HK-2 (cell line): ENCODE data around the gene IQGAP2.
"Not testable (repeated sequence)": the region's sequence is repeated elsewhere in the genome, so short reads cannot be mapped to it uniquely, and the experiment has no call there.

Source experiments
- DNase-seq: peaks from one replicate; pipeline ENCODE4 v3.0.0-alpha.2; 2018; ENCODE audit not compliant: unreplicated experiment

Gene IQGAP2

DNA sequence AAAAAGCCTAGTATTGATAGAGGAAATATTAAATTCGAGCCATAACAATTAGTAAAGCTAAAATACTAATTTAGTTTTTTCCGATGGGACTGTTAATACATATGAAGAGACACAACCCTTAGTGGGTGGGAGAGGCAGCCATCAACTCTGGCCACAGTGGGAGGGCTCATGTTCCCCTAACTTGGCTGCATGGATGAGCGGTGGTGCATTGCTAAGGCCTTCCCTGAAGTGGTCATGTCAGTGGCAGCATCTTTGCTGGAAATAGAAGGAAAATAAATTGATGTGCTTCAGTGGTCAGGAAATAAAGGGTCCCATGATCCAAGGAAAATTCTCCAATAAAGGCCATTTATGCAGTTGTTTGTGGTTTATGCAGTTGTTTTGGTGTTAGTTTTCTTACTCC is 254.0 kb downstream of the IQGAP2 start:
- peak; percentile 12 for DNase-seq

DNA sequence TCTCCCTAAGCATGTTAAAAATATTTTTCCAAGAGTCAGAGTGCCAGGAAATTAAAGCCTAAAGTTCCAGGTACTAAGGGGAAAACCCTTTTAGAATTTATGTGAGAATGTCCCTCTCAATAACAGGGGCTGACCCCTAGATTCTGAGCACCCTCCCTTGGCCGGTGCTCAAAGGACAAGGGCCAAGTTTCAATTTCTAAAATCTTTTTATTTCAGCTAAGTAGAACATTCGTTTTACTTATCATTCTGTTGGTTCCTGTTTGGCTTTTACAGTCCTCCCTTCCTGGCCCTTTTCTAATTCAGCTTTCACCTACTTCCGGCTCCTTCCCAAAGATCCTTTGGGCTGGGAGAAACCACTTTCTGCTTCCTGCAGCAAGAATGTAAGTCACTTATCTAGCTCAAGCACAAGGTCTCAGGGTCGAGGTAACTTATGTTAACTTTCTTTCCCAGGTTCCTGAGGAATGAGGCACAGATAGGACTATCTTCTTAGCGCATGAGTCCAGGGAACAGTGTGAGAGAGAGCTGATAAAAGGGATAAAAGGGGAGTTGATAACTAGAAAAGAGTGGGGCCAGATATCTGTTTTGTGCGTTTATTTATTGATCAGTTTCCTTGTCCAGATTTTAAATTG is 254.7 kb downstream of the IQGAP2 start:
- DNase-seq = no peak

DNA sequence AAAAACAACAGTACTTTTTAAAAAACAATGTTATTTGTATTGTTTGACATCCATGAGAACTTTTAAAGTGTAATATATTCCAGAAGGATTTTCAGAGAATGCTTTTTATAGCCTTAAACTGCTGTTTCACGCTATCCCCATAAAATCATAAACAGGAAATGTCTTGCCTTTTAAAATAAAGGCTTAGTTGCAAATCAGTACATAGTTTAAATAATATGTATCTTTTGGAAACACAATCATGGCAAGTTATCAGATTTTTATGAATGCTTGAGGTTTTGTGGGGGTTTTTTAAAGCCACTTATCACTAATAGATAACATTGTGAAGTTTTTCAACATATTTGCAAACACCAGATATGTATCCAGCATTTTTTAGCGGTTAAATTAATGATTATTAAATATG is 257.3 kb downstream of the IQGAP2 start:
- no peak for DNase-seq

DNA sequence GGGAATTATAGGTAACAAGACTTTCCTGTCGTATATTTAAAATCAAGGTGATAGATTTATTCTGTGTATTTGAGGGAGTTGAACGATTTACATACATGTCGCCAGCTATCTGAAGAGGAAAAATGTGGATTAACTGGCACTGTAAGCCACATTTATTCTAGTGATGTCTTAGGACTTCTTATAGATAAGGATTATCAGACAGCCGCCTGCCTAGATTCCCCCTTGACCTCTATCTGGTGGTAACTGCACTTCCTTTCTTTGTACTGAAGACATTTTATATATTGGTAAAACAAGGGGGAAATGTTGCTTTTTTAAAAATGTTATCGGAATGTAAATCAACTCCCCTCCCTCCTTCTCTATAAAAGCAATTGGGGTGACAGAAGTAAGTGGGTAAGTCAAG is 259.4 kb downstream of the IQGAP2 start:
- no peak for DNase-seq

DNA sequence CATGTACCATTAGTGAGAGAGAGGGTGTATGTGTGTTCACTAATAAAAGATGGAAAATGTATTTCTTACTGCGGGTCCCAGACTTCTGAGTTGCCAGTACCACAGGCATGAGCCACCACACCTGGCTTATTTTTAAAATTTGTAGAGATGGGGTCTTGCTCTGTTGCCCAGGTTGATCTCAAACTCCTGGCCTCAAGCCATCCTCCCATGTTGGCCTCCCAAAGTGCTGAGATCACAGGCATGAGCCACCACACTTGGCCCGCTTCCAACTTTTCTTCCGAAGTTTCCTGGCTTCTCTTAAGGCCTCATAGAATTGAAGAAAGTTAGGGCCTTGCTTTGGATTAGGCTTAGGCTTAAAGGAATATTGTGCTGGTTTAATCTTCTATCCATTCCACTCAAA is 260.5 kb downstream of the IQGAP2 start:
- DNase-seq = peak; percentile 4

DNA sequence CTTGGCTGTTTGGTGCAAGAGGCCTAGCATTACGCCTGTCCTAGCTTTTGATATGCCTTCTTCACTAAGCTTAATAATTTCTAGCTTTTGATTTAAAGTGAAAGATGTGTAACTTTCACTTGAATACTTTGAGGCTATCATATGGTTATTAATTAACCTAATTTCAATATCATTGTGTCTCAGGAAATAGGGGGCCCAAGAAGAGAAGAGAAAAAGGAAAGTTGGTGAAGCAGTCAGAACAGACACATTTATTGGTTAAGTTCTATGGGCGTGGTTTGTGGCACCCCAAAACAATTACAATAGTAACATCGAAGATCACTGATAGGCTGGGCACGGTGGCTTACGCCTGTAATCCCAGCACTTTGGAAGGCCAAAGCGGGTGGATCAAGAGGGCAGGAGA is 261.0 kb downstream of the IQGAP2 start:
- no peak for DNase-seq

DNA sequence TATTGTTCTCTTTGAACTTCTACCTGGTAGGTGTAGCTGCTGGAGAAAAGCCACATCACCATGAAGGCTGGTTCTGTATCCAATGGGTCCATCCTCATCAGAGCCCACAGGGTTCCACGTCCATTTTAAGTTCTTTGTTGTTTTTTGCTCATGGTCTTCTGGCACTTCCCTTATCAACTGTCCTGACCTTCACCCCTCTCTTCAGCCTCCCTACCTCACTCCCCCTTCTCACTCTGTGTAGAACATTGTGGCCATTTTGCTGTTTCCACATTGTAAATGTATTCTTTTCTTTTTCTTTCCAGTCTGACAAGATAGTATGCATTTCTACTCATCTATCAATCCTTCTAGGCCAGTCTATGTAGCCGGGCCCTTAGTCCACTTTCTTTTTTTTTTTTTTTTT is 264.4 kb downstream of the IQGAP2 start:
- no peak for DNase-seq

DNA sequence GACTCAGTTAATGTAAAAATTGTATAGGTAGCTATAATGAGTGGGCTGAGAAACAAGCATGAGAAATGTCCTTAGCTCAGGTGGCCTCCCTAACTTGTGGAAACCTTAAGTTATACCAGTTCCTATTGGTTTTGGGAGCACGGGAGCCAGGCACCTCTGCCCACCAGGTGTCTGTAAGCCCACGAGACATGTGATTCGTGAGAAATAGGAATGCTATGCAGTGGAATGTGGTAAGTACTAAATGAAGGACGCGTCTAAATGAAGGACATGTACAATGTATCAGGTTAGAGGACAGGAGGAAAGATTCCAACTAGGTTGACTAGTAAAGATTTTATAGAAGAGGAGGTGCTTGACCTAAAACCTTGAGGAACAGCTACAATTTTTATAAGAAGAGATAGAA is 266.2 kb downstream of the IQGAP2 start:
- DNase-seq = no peak

DNA sequence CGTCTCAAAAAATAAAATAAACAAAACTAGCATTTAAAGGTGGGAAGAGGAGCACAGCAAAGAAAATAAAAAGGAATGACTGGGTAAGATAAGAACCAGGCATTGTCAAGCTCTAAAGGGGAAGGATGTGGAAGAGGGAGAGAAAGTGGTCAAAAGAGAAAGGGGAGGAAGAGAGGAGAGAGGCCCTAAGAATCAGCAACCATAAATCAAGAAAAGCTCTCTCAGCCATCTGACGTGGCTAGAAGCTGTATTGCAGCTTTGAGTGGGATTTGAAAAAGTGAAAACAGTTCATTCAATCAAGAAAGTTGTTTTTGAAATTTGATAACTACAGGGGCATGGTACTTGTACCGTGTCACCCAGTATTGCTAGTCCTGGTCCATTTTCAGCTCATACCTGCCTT is 267.4 kb downstream of the IQGAP2 start:
- no peak for DNase-seq

DNA sequence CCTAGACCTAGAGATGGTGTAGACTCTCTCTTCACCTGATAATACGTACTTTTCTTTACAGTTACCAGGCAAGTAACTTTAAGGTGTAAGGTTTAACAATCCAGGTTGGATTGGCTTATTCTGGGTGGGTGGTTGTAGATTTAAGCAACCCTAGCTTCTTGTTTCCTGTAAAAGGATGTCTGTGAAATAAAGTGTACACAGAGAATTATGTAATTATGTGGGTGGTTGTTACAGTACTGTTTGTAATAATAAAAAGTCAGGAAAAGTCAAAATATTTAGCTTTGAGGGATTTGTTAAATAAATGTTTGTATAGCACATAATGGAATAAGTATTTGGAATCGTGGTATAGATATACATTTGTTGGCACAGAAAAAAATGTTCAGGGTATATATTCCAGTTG is 269.2 kb downstream of the IQGAP2 start:
- no peak for DNase-seq

DNA sequence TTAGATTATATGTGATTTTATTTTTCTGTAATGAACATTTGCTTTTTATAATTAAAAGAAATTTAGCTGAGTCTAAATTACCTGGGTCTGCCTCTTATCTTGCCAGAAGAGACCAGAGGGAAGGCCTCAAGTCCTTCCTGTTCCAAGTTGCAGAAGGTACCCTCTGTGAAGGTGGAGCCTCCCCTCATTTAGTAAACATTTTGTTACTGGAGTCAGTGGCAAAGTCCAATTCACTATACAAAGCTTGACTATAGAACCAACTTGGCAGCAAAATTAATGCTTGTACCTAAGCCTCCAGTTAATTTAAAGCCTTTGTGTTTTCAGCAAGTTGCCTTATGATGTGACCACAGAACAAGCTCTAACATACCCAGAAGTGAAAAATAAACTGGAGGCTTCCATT is 270.0 kb downstream of the IQGAP2 start:
- no peak for DNase-seq

DNA sequence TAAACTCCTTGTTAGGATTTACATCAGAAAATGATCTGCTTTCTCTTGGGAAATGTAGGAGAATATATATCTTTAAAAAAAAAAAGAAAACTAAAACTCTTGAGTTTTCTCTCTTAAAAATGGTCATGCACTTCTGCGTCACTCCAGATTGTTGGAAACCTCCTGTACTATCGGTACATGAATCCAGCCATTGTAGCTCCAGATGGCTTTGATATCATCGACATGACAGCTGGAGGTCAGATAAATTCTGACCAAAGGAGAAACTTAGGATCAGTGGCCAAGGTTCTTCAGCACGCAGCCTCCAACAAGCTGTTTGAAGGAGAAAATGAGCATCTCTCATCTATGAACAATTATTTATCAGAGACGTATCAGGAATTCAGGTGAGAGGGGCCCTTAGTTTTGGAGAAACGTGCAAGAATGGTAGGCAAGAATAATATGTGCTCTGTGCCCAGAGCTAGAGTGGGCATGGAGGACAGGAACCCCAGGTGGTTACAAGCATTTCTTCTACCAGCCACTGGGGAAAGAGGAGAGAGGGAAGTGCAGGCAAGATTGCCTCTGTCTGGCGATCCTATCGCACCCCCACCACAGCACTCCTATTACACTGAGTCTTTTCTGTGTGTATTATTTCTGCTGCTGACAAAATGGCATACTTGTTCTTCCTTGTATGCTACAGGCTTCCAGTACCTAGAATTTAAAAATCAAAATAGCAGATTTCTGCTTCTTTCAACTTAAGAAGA is 271.4 kb downstream of the IQGAP2 start:
- no peak for DNase-seq

DNA sequence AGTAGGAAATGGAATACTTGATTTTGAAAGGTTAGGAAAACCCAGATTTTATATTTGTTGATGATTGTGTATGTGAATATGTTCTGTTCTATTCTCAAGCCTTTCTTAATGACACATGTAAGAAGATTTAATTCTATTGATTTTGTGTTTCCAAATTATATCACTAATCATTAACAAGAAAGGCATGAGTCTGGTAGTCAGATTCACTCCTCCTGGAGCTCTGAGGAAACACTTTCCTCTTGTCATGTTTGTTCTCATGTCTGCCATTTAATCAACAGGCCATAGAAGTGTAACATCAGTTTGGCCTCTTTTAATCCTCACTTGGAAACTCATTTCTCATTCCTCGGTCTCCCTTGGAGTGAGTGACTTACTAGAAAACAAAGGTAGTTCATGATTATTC is 272.3 kb downstream of the IQGAP2 start:
- DNase-seq = no peak

DNA sequence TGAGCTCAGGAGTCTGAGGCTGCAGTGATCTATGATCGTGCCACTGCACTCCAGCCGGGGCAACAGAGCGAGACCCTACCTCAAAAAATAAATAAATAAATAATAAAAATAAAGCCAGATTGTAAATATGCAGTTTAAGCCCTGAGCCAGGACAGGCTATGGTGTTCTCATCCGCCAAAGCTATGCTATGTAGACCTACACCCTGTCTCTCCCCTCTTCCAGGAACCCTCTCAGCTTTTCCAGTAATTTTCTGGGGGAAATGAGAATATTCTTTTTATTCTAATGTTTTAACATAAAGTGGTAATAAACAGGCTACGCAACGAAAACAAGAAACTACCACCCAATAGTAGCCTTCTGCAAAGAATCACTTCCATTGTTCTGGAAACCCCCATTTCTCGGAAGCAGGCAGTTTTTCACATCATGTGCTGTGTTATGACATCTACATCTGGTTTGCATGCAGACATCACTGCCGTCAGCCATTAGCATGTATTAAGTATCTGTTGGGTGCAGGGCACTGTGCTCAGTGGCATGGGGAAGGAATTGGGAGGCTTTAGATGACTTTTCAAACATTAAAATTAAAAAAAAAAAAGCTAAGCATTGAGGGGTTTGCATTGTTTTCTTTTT is 274.9 kb downstream of the IQGAP2 start:
- no peak for DNase-seq

DNA sequence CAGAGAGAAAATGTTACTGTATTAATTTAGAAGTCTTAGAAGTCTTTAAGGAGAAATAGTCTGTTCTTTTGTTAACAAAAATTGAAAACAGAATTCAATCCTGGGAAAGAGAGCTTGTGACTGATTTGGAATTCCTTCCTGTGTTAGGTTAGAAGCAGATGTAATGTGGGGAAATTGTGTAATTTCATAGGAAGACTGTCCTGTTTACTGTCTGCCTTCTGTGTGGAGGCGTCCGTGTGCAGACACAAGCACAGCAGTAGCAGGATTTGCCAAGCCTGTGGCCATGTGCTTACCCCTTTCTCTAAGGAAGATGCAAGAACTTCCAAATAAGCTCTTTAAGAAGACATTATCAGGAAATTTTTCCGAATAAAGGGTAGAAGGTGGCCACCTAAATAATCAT is 276.1 kb downstream of the IQGAP2 start:
- DNase-seq = no peak

DNA sequence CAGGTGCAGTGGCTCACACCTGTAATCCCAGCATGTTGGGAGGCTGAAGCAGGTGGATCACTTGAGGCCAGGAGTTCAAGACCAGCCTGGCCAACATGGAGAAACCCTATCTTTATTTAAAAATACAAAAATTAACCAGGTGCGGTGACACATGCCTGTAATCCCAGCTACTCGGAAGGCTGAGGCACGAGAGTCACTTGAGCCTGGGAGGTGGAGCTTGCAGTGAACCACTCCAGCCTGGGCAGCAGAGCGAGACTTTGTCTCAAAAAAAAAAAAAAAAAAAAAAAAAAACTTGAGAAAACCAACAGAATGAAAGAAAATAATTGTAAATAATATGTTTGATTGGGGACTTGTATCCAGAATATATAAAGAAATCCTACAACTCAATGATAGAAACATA is 277.7 kb downstream of the IQGAP2 start:
- DNase-seq = not testable (repeated sequence)

DNA sequence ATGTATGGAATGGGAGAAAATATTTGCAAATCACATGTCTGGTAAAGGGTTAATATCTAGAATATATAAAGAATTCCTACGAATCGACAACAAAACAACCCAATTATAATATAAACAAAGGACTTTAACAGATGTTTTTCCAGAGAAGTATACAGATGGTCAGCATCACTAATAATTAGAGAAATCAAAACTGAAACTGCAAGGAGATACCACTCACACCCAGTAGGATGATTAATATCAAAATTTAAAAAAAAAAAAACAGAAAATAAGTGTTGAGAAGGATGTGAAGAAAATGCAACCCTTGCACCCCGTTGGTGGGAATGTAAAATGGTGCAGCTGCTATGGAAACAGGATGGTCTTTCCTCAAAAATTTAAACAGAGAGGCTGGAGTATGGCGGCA is 278.2 kb downstream of the IQGAP2 start:
- DNase-seq = no peak

DNA sequence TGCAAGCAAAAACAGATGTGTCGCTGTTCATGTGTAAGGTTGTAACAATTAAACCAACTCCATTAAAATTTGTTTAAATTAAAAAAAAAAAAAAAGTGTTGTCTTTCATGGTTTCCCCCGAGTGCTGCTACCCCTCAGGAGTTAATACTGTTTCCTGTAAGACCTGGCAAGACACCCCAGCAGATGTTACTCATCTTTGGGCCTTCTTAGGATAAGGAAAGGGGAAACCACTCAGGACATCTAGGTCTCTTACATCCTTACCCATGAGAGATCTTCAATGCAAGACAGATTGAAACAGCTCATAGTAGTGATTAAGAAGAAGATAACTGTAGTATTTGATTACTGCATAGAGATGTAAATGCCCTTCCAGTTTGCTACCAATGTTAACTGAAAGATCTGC is 279.3 kb downstream of the IQGAP2 start:
- no peak for DNase-seq

DNA sequence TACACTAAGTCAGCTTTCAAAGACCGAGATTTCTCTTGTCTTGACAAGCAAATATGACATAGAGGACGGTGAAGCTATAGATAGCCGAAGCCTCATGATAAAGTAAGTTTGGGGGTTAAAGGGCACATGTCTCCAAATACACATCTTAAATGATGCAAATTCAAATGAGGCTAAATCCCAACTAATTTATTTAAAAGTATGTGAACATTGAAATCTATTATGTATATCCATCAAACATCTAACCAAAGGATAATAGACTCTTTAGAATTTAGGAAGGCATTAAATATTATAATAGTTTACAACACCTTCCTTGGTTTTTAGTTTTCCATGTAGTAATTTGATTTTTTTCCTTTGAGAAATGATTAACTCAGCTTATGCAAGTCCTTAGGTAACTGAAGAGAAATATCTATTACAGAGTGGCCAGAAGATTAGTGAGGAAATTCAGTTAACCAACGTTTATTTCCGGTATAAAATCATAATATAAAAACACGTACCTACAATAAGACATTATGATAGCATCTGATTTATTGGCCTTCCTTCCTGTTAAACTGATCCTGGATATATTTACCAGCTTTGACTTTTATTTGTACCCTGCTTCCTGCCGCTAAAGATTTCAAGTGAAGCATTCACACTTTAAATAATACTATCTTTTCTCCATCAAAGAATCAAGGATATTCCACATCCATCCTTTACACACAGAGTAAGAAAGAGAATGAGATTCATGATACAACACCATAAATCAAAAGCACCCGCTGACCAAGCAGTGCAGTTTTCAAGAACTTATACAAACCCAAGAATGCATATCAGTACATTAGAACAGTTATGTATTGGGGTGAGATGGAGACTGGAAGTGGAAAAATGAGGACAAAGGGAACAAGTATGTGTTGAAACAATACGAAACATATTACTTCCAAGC is 281.0 kb downstream of the IQGAP2 start:
- no peak for DNase-seq

DNA sequence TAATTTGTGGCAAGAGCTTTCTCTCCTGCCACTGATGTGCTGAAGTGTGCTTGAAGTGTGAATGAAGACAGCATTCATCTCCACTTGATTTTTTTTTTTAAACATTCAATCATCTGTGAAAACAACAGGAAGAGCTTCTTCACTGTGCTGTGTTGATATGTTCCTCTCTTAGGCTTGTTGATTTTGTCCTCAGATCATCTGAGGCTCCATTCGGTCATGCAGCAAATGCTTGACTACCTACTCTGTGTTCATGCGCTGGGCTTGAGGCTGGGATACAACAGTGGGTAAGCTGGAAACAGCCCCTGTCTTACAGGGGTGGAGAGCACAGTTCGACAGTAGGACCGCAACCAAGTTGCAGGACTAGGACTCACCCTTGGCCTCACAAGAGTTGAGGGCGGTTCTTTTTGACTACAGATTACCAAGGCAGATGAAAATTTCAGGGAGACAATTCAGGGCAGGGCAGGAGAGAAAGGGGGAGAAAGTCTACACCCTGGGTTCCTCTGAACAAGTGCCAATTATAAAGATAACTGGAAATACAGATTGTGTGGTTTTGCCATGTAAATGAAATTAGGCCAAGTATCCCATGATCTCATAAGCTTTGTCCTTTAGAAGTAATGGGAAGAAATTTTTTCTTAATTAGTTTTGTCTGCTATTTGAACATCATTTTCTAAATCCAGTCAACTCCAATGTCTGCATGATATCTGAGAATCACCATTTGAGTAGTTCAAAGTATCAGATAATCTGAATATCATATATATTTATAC is 281.9 kb downstream of the IQGAP2 start:
- DNase-seq = no peak

DNA sequence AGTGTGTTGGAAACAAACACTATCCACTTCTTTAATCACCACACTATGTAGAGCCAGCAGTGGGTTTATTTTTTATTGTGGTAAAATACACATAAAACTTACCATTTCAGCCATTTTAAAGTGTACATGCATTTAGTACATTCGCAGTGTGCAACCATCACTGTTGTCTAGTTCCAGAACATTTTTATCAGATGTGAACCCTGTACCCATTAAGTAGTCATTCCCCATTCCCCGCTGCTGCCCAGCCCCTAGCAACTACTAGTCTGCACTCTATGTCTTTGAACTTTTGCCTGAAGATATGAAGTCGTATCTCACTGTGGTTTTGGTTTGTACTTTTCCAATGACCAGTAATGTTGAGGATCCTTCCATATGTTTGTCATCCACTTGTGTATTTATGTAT is 282.6 kb downstream of the IQGAP2 start:
- no peak for DNase-seq

DNA sequence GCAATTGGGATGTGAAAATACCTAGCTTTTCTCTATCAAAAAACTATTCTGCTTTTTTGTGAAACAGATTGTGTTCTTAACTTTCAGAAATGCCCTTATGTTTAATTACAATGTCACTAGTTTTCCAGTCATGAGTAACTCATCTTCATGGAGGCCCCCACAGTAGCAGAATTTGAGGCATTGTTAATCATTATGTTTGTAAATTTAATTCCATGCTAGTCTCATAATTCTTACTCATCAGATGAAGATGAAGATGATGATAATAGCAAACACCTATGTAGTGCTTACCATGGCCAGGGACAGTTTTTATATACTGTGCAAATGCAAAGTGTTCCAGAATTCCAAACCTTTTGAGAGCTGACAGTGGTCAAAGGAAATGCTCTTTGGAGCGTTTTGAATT is 285.1 kb downstream of the IQGAP2 start:
- DNase-seq = no peak
